WERI-Rb-1 (cell line): Measurements from ENCODE around the gene PTPRD.

Experiments
- DNase-seq: peaks from one replicate; pipeline ENCODE4 v3.0.0-alpha.2; 2020
- H3K27ac ChIP-seq: fragments of 250-450 bp; sonication (Bioruptor Pico); 2 replicates; pipeline ENCODE4 v1.5.1; 2020; ENCODE audit warnings: mild to moderate bottlenecking, moderate library complexity
- H3K27me3 ChIP-seq: fragments of 250-450 bp; sonication (Bioruptor Pico); 2 replicates; pipeline ENCODE4 v1.5.1; 2021; ENCODE audit warnings: mild to moderate bottlenecking, low read depth, moderate library complexity; ENCODE audit not compliant: insufficient read depth, severe bottlenecking
- H3K36me3 ChIP-seq: fragments of 250-450 bp; sonication (Bioruptor Pico); 2 replicates; pipeline ENCODE4 v1.5.1; 2020; ENCODE audit warnings: mild to moderate bottlenecking, moderate library complexity
- H3K4me3 ChIP-seq: 2 replicates; pipeline ENCODE4 v1.5.1; 2011; ENCODE audit warnings: low read depth, mild to moderate bottlenecking, control low read depth, low read length
- H3K9me3 ChIP-seq: fragments of 250-450 bp; sonication (Bioruptor Pico); 2 replicates; pipeline ENCODE4 v1.5.1; 2021; ENCODE audit warnings: mild to moderate bottlenecking, moderate library complexity; ENCODE audit not compliant: severe bottlenecking
- CTCF ChIP-seq: IDR thresholded peaks from 2 replicates; pipeline ENCODE4 v1.5.1; 2011; ENCODE audit warnings: low read depth, mild to moderate bottlenecking, control low read depth, inconsistent platforms, low read length

The PTPRD gene

GRCh38 chr9:9924376-9924775 is 688.4 kb downstream of the PTPRD start:
- Histone ChIP-seq H3K27ac (no peak overlapping the region), H3K36me3 (no peaks in the 10 kb centered on the region), H3K9me3 (no peaks in the 10 kb centered on the region), H3K4me3 (no peak overlapping the region), H3K27me3 (no peaks in the 10 kb centered on the region)
- TF ChIP-seq CTCF, result no peak
- no peak for DNase-seq

- no peak overlapping the region for H3K27ac ChIP-seq
- no peak for TF ChIP-seq CTCF
- no peak overlapping the region for H3K4me3 ChIP-seq
- H3K9me3 ChIP-seq, result no peaks in the 10 kb centered on the region
- DNase-seq, result no peak
- H3K36me3 ChIP-seq, result no peaks in the 10 kb centered on the region
- H3K27me3 ChIP-seq, result no peaks in the 10 kb centered on the region
Measured at GRCh38 chr9:9921805-9922204, 691.0 kb downstream of the PTPRD start.

- H3K27ac ChIP-seq, result no peak overlapping the region
- H3K9me3 ChIP-seq, result no peaks in the 10 kb centered on the region
- H3K27me3 ChIP-seq, result no peaks in the 10 kb centered on the region
- DNase-seq, result peak; percentile 19
- TF ChIP-seq CTCF, result peak; percentile 54
- H3K36me3 ChIP-seq, result no peaks in the 10 kb centered on the region
- peak overlapping the region; percentile 16 for H3K4me3 ChIP-seq
Measured at GRCh38 chr9:9920425-9921060, 692.3 kb downstream of the PTPRD start.

GRCh38 chr9:9919174-9919775 is 693.5 kb downstream of the PTPRD start:
- no peak overlapping the region for H3K27ac ChIP-seq
- TF ChIP-seq CTCF, result no peak
- H3K4me3 ChIP-seq, result no peak overlapping the region
- H3K36me3 ChIP-seq, result no peaks in the 10 kb centered on the region
- H3K27me3 ChIP-seq, result no peaks in the 10 kb centered on the region
- no peak for DNase-seq
- H3K9me3 ChIP-seq, result no peaks in the 10 kb centered on the region

- Histone ChIP-seq H3K27ac (no peak overlapping the region), H3K4me3 (no peak overlapping the region), H3K9me3 (no peaks in the 10 kb centered on the region), H3K27me3 (no peaks in the 10 kb centered on the region), H3K36me3 (no peaks in the 10 kb centered on the region)
- TF ChIP-seq CTCF, result no peak
- no peak for DNase-seq
Measured at GRCh38 chr9:9917400-9917799, 695.4 kb downstream of the PTPRD start.

GRCh38 chr9:9914174-9914573 is 698.6 kb downstream of the PTPRD start:
- Histone ChIP-seq H3K36me3 (no peaks in the 10 kb centered on the region), H3K4me3 (no peak overlapping the region), H3K9me3 (no peaks in the 10 kb centered on the region), H3K27ac (no peak overlapping the region), H3K27me3 (no peaks in the 10 kb centered on the region)
- peak; percentile 28; the same call in 1 of the 2 replicates for TF ChIP-seq CTCF
- DNase-seq, result peak; percentile 24
